WTC11 (cell line): Measurements from ENCODE around the gene ARMC9. TPM values are rescaled to one million over a fixed set of nuclear protein-coding genes. Genes with fewer than 3 reads are reported as not detected.
A peak's percentile ranks its signal among the peaks of the same experiment; 100 is the strongest.

Experiments used
- ATAC-seq: fragments of 200-7000 bp; cut with Tn5 transposase; 2 replicates; pipeline ENCODE4 v1.10.0; 2021; ENCODE audit warnings: mild to moderate bottlenecking, moderate library complexity
- CTCF ChIA-PET: fragments of 300-600 bp; sonication (Branson Sonifier 250); formaldehyde crosslinking; loops from one replicate; lab custom pipeline; 2021; ENCODE audit warnings: antibody characterized with exemption; lab: Charles Lee
- POLR2A ChIA-PET: fragments of 350-600 bp; sonication (Branson Sonifier 250); formaldehyde crosslinking; loops from one replicate; lab custom pipeline; 2021; ENCODE audit warnings: antibody characterized with exemption; lab: Charles Lee
- DNase-seq: peaks from one replicate; pipeline ENCODE4 v3.0.0; 2021; ENCODE audit warnings: low spot score
- H3K27ac Mint-ChIP-seq: 2 replicates; pipeline ENCODE4 v1.8.0; 2021; ENCODE audit warnings: mixed read lengths
- H3K27me3 Mint-ChIP-seq: 2 replicates; pipeline ENCODE4 v1.8.0; 2021; ENCODE audit warnings: low read depth, mild to moderate bottlenecking, moderate library complexity, mixed read lengths
- H3K36me3 Mint-ChIP-seq: 2 replicates; pipeline ENCODE4 v1.8.0; 2021; ENCODE audit warnings: mixed read lengths
- H3K4me1 Mint-ChIP-seq: 2 replicates; pipeline ENCODE4 v1.8.0; 2022; ENCODE audit warnings: mixed read lengths
- H3K4me3 Mint-ChIP-seq: 2 replicates; pipeline ENCODE4 v1.8.0; 2021; ENCODE audit warnings: mild to moderate bottlenecking, moderate library complexity, mixed read lengths
- H3K9me3 Mint-ChIP-seq: 2 replicates; pipeline ENCODE4 v1.8.0; 2021; ENCODE audit warnings: mixed read lengths
- ELF4 ChIP-seq: sonication (generic); formaldehyde crosslinking; IDR thresholded peaks from 2 replicates; pipeline ENCODE4 v1.8.1; 2022; ENCODE audit warnings: low read depth, mild to moderate bottlenecking, moderate library complexity, missing genetic modification reagents
- EMX1 ChIP-seq: fragments of 250-450 bp; sonication (Bioruptor Pico); IDR thresholded peaks from 2 replicates; pipeline ENCODE4 v1.8.0; 2021; ENCODE audit warnings: mild to moderate bottlenecking
- MXD4 ChIP-seq: fragments of 250-450 bp; sonication (Bioruptor Pico); IDR thresholded peaks from 2 replicates; pipeline ENCODE4 v1.8.0; 2021; ENCODE audit warnings: mild to moderate bottlenecking, moderate library complexity, borderline replicate concordance
- NFATC4 ChIP-seq: fragments of 250-450 bp; sonication (Bioruptor Pico); IDR thresholded peaks from 2 replicates; pipeline ENCODE4 v1.9.0; 2021; ENCODE audit warnings: mild to moderate bottlenecking
- SMAD3 ChIP-seq: sonication (generic); formaldehyde crosslinking; IDR thresholded peaks from 2 replicates; pipeline ENCODE4 v1.8.0; 2022; ENCODE audit warnings: missing genetic modification reagents, mild to moderate bottlenecking, borderline replicate concordance
- TCF7 ChIP-seq: sonication (generic); formaldehyde crosslinking; IDR thresholded peaks from 2 replicates; pipeline ENCODE4 v1.8.0; 2022; ENCODE audit warnings: mild to moderate bottlenecking, low read depth, missing genetic modification reagents, moderate library complexity
- TEAD1 ChIP-seq: sonication (generic); formaldehyde crosslinking; IDR thresholded peaks from 2 replicates; pipeline ENCODE4 v1.8.0; 2022; ENCODE audit warnings: mild to moderate bottlenecking, missing genetic modification reagents
- total RNA-seq: library from RNA; stranded (reverse); gene quantifications from 3 replicates; pipeline ENCODE4 v1.2.3, GENCODE V29; 2021
- TF ChIP-seq, protein P1 (sequence below): sonication (generic); formaldehyde crosslinking; IDR thresholded peaks from 2 replicates; pipeline ENCODE4 v1.8.0; 2022; ENCODE audit warnings: mild to moderate bottlenecking, missing genetic modification reagents
- TF ChIP-seq, protein P2 (sequence below): sonication (generic); formaldehyde crosslinking; conservative IDR thresholded peaks from 2 replicates; pipeline ENCODE4 v1.8.1; 2023; ENCODE audit warnings: mild to moderate bottlenecking, low read depth, missing genetic modification reagents, moderate library complexity
- TF ChIP-seq, protein P3 (sequence below): sonication (generic); formaldehyde crosslinking; IDR thresholded peaks from 2 replicates; pipeline ENCODE4 v1.8.0; 2023; ENCODE audit warnings: missing genetic modification reagents, mild to moderate bottlenecking, borderline replicate concordance
- TF ChIP-seq, protein P4 (sequence below): fragments of 250-450 bp; sonication (Bioruptor Pico); IDR thresholded peaks from 2 replicates; pipeline ENCODE4 v1.8.0; 2021; ENCODE audit warnings: mild to moderate bottlenecking
- TF ChIP-seq, protein P5 (sequence below): sonication (generic); formaldehyde crosslinking; IDR thresholded peaks from 2 replicates; pipeline ENCODE4 v1.8.1; 2022; ENCODE audit warnings: mild to moderate bottlenecking, moderate library complexity, missing genetic modification reagents

ARMC9 gene
- total RNA-seq, 1 experiment from 2014 or later: 34.9 TPM

DNA sequence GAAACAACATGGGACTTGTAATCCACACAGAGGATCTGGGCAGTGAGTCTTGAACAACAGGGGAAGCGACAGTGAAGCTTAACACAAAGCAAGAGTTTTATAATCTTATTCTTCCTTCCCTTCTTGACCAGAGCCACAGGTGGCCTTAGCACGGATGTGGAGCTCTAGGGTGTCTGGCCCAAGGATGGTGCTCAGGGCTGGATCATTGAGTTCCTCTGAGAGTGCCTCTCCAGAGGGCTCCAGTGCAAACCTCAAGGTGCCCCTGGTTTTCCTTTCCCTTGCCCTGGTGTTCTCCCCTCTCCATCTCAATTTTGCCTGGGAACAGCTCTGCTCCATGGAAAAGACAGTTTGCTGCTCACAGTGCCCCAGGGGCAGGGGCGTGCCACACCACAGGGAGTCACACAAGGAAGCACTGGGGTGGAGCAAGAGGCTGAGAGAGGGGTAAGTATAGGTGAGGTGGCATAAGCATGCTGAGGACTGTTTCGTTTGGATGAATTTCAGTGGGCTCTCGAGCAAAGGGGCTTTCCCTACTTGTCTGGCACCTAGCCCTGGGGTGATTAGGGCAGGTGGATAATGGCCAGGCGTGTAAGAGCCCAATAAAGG, 108.5 kb downstream of the ARMC9 start:
- Mint-ChIP-seq H3K27ac (0 out of 2 replicates have a peak overlapping the region, but pooled peaks have one; percentile 20), H3K4me3 (no peak overlapping the region), H3K36me3 (no peaks in the 10 kb centered on the region), H3K27me3 (no peaks in the 10 kb centered on the region), H3K9me3 (no peaks in the 10 kb centered on the region)
- CTCF ChIA-PET: interaction anchor here (1.4 to 1.9 kb wide), 3 partner anchors 10 to 106 kb away, joined by 3 to 10 read pairs (median 5); no protein-coding TSS in a partner anchor
- ATAC-seq (peak; percentile 63), DNase-seq (no peak)
- TF ChIP-seq EMX1 (CRISPR knock-in tag): no peak
- TF ChIP-seq, all 79 proteins: peak for 0
- peaks cover 11% of the 10 kb centered on the region for H3K4me1 Mint-ChIP-seq
- POLR2A ChIA-PET: interaction anchor here (0.9 kb wide), 1 partner anchor 63 kb away, joined by 5 read pairs; no protein-coding TSS in a partner anchor

DNA sequence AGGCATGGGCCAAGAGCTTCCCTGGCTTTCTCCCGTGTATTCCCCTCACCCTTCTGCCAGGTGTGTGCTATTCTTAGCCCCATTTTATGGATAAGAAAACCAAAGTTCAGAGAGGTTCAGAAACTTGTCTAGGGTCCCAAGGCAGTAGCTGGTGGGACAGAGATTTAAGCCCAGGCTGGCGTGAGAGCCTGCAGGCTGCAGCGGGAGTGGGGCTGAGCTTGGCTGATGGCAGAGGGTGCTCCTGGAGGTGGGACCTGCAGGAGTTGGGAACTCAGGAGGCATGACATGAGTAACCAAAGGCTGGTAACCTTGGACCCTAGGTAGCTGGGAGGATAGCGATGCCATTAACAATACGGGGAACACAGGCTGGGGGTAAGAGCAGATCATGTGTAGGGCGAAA, 109.8 kb downstream of the ARMC9 start:
- H3K27ac Mint-ChIP-seq: 0 out of 2 replicates have a peak overlapping the region, but pooled peaks have one; percentile 63

DNA sequence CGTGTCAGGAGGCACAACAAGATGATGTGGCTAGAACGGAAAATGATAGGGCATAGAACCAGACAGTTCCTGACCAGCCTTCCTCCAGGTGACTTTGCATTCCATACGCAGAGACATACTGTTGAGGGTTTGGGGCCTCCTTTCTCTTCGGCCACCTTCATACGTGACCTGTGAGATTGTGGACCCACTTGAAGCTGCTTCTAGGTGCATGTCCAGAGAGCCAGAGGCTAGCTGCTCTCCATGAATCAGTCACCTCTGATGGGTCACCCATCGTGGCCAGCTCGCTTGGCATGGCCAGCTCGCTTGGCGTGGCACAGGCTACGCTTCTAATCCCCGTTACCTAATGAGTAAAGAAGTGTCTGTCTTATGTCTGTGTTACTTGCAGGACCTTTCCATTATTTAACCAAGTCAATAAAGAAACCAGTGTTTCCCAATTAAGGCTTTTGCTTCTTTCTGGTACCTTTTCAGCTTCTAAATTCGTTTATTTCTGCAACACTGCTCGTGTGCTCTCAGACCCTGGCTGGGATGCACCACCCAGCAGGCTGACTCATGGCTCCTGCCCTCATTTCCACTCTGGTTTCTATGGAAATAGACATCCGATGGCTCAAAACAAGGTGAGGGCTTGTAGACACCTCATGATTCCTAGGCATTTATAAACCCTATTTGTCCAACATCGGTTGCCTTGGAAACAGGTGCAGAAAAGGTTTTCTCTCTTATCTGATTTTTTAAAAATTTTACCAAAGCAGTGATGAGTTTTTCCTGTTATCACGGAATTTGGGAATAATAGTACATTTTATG, 110.4 kb downstream of the ARMC9 start:
- H3K4me3 Mint-ChIP-seq: no peak overlapping the region
- DNase-seq (no peak), ATAC-seq (no peak)
- H3K27ac Mint-ChIP-seq: no peak overlapping the region
- H3K27me3 Mint-ChIP-seq: no peaks in the 10 kb centered on the region
- peaks cover 11% of the 10 kb centered on the region for H3K4me1 Mint-ChIP-seq
- H3K9me3 Mint-ChIP-seq: no peaks in the 10 kb centered on the region
- no peaks in the 10 kb centered on the region for H3K36me3 Mint-ChIP-seq
- ChIA-PET POLR2A (interaction anchor here (0.5 kb wide), 1 partner anchor 56 kb away, joined by 6 read pairs; no protein-coding TSS in a partner anchor), CTCF (interaction anchor here (0.8 to 1.7 kb wide), 5 partner anchors 11 to 143 kb away, joined by 3 to 5 read pairs (median 3); no protein-coding TSS in a partner anchor)
- TF ChIP-seq, protein P1, sequence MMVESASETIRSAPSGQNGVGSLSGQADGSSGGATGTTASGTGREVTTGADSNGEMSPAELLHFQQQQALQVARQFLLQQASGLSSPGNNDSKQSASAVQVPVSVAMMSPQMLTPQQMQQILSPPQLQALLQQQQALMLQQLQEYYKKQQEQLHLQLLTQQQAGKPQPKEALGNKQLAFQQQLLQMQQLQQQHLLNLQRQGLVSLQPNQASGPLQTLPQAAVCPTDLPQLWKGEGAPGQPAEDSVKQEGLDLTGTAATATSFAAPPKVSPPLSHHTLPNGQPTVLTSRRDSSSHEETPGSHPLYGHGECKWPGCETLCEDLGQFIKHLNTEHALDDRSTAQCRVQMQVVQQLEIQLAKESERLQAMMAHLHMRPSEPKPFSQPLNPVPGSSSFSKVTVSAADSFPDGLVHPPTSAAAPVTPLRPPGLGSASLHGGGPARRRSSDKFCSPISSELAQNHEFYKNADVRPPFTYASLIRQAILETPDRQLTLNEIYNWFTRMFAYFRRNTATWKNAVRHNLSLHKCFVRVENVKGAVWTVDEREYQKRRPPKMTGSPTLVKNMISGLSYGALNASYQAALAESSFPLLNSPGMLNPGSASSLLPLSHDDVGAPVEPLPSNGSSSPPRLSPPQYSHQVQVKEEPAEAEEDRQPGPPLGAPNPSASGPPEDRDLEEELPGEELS (CRISPR knock-in tag): no peak
- TF ChIP-seq TEAD1 (CRISPR knock-in tag) (no peak), EMX1 (CRISPR knock-in tag) (no peak), ELF4 (CRISPR knock-in tag) (no peak), NFATC4 (CRISPR knock-in tag) (no peak), SMAD3 (no peak)
- TF ChIP-seq, protein P2, sequence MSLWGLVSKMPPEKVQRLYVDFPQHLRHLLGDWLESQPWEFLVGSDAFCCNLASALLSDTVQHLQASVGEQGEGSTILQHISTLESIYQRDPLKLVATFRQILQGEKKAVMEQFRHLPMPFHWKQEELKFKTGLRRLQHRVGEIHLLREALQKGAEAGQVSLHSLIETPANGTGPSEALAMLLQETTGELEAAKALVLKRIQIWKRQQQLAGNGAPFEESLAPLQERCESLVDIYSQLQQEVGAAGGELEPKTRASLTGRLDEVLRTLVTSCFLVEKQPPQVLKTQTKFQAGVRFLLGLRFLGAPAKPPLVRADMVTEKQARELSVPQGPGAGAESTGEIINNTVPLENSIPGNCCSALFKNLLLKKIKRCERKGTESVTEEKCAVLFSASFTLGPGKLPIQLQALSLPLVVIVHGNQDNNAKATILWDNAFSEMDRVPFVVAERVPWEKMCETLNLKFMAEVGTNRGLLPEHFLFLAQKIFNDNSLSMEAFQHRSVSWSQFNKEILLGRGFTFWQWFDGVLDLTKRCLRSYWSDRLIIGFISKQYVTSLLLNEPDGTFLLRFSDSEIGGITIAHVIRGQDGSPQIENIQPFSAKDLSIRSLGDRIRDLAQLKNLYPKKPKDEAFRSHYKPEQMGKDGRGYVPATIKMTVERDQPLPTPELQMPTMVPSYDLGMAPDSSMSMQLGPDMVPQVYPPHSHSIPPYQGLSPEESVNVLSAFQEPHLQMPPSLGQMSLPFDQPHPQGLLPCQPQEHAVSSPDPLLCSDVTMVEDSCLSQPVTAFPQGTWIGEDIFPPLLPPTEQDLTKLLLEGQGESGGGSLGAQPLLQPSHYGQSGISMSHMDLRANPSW (CRISPR knock-in tag): no peak
- TF ChIP-seq, protein P3, sequence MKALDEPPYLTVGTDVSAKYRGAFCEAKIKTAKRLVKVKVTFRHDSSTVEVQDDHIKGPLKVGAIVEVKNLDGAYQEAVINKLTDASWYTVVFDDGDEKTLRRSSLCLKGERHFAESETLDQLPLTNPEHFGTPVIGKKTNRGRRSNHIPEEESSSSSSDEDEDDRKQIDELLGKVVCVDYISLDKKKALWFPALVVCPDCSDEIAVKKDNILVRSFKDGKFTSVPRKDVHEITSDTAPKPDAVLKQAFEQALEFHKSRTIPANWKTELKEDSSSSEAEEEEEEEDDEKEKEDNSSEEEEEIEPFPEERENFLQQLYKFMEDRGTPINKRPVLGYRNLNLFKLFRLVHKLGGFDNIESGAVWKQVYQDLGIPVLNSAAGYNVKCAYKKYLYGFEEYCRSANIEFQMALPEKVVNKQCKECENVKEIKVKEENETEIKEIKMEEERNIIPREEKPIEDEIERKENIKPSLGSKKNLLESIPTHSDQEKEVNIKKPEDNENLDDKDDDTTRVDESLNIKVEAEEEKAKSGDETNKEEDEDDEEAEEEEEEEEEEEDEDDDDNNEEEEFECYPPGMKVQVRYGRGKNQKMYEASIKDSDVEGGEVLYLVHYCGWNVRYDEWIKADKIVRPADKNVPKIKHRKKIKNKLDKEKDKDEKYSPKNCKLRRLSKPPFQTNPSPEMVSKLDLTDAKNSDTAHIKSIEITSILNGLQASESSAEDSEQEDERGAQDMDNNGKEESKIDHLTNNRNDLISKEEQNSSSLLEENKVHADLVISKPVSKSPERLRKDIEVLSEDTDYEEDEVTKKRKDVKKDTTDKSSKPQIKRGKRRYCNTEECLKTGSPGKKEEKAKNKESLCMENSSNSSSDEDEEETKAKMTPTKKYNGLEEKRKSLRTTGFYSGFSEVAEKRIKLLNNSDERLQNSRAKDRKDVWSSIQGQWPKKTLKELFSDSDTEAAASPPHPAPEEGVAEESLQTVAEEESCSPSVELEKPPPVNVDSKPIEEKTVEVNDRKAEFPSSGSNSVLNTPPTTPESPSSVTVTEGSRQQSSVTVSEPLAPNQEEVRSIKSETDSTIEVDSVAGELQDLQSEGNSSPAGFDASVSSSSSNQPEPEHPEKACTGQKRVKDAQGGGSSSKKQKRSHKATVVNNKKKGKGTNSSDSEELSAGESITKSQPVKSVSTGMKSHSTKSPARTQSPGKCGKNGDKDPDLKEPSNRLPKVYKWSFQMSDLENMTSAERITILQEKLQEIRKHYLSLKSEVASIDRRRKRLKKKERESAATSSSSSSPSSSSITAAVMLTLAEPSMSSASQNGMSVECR (CRISPR knock-in tag): no peak

More for the DNA sequence above, 109.8 kb downstream of the ARMC9 start:
- Mint-ChIP-seq H3K9me3 (no peaks in the 10 kb centered on the region), H3K27me3 (no peaks in the 10 kb centered on the region), H3K4me1 (peaks cover 11% of the 10 kb centered on the region), H3K36me3 (no peaks in the 10 kb centered on the region), H3K4me3 (no peak overlapping the region)
- POLR2A ChIA-PET: interaction anchor here (0.5 kb wide), 1 partner anchor 55 kb away, joined by 6 read pairs; no protein-coding TSS in a partner anchor
- CTCF ChIA-PET: interaction anchor here (0.8 to 1.7 kb wide), 5 partner anchors 11 to 144 kb away, joined by 3 to 5 read pairs (median 3); no protein-coding TSS in a partner anchor
- no peak for DNase-seq
- TF ChIP-seq, protein P4, sequence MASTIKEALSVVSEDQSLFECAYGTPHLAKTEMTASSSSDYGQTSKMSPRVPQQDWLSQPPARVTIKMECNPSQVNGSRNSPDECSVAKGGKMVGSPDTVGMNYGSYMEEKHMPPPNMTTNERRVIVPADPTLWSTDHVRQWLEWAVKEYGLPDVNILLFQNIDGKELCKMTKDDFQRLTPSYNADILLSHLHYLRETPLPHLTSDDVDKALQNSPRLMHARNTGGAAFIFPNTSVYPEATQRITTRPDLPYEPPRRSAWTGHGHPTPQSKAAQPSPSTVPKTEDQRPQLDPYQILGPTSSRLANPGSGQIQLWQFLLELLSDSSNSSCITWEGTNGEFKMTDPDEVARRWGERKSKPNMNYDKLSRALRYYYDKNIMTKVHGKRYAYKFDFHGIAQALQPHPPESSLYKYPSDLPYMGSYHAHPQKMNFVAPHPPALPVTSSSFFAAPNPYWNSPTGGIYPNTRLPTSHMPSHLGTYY (CRISPR knock-in tag): no peak
- TF ChIP-seq, protein P1 (CRISPR knock-in tag): no peak
- TF ChIP-seq MXD4 (CRISPR knock-in tag): no peak
- TF ChIP-seq TCF7: no peak
- TF ChIP-seq, protein P5, sequence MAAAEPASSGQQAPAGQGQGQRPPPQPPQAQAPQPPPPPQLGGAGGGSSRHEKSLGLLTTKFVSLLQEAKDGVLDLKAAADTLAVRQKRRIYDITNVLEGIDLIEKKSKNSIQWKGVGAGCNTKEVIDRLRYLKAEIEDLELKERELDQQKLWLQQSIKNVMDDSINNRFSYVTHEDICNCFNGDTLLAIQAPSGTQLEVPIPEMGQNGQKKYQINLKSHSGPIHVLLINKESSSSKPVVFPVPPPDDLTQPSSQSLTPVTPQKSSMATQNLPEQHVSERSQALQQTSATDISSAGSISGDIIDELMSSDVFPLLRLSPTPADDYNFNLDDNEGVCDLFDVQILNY (CRISPR knock-in tag): no peak
- TF ChIP-seq, all 79 proteins: peak for 0
- ATAC-seq: no peak
